ENCODE measurements around the gene TEX264.
A peak's percentile ranks its signal among the peaks of the same experiment; 100 is the strongest.
"Not testable (repeated sequence)": the region's sequence is repeated elsewhere in the genome, so short reads cannot be mapped to it uniquely, and the experiment has no call there.

Gene TEX264

DNA sequence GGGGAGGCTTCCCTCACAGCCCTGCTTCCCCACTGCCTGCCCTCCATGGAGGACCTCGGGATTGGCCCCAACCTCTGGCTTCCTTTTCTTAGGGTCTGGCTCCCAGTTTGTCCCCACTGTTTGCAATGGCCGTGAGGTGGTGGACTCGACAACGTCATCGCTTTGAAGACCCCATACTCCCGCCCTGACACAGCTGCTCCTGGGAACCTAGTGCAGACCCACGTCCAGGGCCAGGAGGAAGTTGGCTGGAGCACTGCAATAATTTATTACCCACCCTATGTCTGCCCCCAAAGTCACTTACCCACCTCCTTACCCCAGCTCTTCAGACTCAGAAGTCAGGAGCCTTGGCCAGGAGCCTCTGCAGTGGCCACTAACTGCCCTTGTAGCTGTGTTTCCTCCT, 46.9 kb downstream of the TEX264 start:
- no peak for DNase-seq

DNA sequence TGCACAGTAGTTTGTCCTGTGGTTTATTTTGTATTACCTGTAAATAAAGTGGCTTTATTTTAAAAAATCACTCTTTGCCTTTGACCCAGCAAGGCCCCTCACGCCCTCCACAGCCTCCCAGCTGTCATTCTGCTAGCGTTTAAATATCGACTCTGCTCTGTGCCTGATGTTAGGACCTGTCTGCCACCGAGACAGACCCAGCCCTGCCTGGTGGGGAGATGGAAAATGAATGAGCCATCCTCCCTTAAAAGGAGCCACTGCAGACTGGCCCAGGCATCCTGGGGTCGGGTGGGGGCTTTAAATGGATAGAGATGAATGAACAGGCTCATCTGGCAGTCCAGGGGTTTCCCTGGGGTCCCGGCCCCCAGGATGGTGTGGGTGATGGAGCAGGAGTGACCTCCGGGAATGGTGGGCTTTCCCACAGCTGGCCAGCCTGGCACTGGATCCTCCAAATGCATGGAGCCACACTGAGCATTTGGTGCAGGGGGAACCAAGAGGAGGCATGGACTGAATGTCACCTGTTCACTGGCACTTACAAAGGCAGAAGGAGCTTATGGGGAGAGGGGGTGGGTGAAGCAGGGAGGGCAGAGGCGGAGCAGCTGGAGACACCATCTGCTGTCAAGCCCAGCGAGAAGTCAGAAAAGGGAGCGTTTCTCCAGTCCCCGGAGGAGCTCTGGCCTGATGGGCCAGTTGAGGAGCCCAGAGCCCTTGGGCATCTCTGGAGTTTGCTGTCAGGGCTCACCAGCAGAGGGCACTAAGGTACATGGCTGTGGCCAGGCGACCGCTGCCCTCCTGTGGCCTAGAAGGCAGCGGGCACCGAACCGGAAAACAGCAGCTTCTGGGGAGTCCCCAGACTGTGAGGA, 47.7 kb downstream of the TEX264 start:
- DNase-seq = peak; percentile 12

GRCh38 chr3:51719410-51720025, 48.5 kb downstream of the TEX264 start:
- DNase-seq = no peak

- DNase-seq = no peak
Measured at GRCh38 chr3:51720292-51721061, 49.4 kb downstream of the TEX264 start.

GRCh38 chr3:51721062-51721745, 50.2 kb downstream of the TEX264 start:
- DNase-seq = no peak

GRCh38 chr3:51722362-51722761, 51.3 kb downstream of the TEX264 start:
- DNase-seq = no peak

DNA sequence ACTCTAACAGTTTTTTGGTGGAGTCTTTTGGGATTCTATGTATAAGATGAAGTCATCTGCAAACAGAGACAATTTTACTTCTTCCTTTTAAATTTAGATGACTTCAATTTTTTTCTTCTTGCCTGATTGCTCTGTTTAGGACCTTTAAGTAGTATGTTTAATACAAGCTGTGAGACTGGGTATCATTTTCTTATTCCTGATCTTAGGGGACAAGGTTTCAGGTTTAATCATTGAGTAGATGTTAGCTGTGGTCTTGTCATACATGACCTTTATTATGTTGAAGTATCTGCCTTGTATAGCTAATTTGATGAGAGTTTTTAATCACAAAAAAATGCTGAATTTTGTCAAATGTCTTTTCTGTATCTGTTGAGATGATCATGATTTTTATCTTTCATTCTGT, 56.4 kb downstream of the TEX264 start:
- DNase-seq = no peak

DNA sequence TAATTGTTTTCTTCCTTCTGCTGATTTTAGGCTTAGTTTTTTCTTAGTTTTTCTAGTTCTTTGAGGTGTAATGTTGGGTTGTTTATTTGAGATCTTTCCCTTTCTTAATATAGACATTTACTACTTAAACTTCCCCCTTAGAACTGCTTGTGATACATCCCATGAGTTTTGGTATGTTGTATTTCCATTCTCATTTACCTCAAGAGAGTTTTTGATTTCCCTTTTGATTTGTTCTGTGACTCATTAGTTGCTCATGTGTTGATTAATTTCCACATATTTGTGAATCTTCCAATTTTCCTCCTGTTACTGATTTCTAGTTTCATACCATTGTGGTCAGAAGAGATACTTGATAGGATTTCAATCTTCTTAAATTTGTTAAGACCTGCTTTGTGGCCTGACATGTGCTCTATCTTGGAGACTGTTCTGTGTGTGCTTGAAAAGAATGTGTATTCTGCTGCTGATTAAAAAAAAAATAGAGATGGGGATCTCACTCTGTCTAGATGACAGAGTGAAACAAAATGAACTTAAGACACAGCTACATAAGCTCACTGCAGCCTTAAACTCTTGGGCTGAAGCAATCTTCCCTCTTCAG, 58.1 kb downstream of the TEX264 start:
- DNase-seq = no peak

- DNase-seq = no peak
Measured at GRCh38 chr3:51733859-51734571, 63.0 kb downstream of the TEX264 start.

DNA sequence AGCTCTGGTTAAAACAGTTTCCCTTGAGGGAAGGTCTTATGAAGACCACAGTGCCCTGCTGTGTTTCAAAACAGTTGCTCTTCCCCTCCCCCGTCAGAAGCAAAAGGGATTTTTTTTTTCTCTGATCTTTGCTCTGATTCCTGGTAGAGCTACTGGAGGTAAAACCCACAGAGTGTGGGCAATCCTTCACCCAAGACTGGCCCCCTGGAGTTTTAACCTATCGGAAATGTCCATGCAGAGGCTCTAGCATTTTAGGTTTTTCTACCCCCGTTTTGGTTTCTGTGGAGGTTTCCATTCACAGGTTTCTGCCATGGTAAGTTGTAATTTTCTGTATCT, 63.5 kb downstream of the TEX264 start:
- DNase-seq = no peak

- DNase-seq = no peak
Measured at GRCh38 chr3:51735039-51735438, 64.0 kb downstream of the TEX264 start.

GRCh38 chr3:51735950-51736349, 64.9 kb downstream of the TEX264 start:
- DNase-seq = no peak

DNA sequence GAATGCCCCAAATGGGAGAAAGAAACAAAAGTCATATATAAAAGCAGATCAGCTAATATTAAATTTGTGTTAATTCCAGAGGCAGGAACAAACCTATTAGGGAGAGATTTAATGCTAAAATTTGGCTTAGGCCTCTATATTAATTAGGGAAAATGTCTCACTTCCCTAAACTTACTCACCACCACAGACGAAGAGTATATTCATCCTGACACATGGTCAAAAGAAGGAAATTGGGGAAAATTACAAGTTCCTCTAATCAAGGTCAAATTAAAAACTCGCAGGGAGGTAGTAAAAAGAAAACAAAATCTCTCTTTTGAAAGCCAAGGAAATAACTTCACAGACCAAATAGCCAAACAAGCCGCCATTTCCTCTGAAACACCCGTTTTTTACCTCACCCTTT, 68.1 kb downstream of the TEX264 start:
- no peak for DNase-seq

DNA sequence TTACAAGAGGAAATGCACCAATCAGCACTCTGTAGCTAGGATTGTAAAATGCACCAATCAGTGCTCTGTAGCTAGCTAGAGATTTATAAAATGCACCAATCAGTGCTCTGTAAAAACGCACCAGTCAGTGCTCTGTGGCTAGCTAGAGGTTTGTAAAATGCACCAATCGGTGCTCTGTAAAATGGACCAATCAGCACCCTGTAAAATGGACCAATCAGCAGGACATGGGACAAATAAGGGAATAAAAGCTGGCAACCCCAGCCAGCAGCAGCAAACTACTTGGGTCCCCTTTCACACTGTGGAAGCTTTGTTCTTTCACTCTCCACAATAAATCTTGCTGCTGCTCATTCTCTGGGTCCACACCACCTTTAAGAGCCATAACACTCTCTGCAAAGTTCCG, 71.3 kb downstream of the TEX264 start:
- DNase-seq = not testable (repeated sequence)

GRCh38 chr3:51742978-51743377, 71.9 kb downstream of the TEX264 start:
- DNase-seq = not testable (repeated sequence)

- no peak for DNase-seq
Measured at GRCh38 chr3:51747840-51748239, 76.8 kb downstream of the TEX264 start.

DNA sequence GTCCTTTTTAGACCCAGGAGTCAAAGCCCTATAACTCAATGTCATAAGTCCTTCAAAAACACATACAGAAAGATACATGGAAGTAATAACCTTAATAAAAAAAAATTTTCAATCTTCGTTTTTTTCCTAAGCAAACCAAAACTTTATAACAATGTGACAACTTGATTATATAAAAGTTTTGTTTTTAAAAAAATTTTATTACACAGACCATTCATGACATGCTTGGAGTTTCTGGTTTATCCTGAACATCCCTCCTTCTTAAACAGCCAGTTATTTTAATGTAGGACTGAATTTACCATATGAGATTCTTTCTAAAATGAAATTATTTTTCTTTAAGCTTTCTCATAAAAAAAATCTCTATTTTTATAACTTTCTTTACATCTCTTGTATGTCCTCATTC, 77.3 kb downstream of the TEX264 start:
- no peak for DNase-seq

DNA sequence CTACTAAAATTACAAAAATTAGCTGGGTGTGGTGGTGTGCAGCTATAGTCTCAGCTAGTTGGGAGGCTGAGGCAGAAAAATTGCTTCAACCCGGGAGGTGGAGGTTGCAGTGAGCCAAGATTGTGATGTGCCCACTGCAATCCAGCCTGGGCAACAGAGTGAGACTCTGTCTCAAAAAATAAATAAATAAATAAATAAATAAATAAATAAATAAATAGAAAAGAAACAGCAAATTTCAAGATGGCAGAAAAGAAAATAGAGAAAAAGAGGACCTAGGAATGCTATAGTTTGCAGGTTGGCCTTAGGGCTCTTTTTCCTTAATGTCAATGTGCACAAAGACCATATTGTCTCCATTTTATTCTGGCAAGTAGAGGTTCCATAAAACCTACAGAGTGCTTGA, 79.8 kb downstream of the TEX264 start:
- DNase-seq = no peak

GRCh38 chr3:51751287-51751686, 80.2 kb downstream of the TEX264 start:
- no peak for DNase-seq

Data from NCI-H2029 (cell line).